Mammary epithelial cell (primary cell): ENCODE results near the gene MAPK8IP1.

Source experiments
- EZH2 ChIP-seq: IDR thresholded peaks from 2 replicates; pipeline ENCODE4 v1.6.1; 2012; ENCODE audit warnings: low read length, inconsistent platforms, borderline replicate concordance
- TF ChIP-seq, protein P1 (sequence below), 2 donors: IDR thresholded peaks in 1 of 2; conservative IDR thresholded peaks in 1 of 2; 2 replicates each; pipeline ENCODE4 v1.5.1; 2011 to 2012; ENCODE audit warnings: inconsistent platforms in 2 of 2, low read length in 2 of 2, mild to moderate bottlenecking in 2 of 2, control low read depth in 1 of 2, low read depth in 1 of 2; ENCODE audit not compliant: insufficient read depth in 1 of 2; ENCODE audit errors: extremely low read depth in 1 of 2

DNA sequence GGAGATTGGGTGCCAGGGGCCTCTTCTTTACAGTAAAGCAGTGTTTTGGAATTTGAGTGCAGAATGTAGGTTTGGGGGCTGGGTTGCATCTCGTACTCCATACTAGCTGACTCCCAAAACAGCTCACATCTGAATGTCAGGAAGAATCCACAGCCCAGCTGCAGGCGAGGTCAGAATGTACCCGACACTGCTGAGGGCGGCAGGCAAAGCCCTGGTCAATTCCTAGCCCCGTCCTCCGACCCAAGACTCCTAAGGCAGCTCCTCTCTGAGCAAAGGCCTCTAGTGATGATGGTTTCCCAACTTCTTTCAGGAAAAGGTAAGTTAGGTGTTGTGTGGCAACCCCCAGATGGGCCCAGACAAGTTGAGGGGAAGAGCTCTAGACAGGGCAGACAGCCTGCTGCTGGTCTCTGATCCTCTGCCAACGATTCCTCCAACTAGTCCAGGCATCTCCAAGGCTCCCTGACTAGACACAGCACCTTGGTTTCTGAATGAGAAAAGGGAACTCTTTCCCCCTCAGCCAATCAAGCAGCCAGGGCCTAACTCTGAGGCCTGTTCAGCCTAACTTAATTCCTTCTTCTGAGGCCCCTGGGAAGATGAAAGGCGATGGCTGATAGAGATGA, 45.6 kb downstream of the MAPK8IP1 start:
- TF ChIP-seq EZH2 = no peak
- TF ChIP-seq, protein P1, sequence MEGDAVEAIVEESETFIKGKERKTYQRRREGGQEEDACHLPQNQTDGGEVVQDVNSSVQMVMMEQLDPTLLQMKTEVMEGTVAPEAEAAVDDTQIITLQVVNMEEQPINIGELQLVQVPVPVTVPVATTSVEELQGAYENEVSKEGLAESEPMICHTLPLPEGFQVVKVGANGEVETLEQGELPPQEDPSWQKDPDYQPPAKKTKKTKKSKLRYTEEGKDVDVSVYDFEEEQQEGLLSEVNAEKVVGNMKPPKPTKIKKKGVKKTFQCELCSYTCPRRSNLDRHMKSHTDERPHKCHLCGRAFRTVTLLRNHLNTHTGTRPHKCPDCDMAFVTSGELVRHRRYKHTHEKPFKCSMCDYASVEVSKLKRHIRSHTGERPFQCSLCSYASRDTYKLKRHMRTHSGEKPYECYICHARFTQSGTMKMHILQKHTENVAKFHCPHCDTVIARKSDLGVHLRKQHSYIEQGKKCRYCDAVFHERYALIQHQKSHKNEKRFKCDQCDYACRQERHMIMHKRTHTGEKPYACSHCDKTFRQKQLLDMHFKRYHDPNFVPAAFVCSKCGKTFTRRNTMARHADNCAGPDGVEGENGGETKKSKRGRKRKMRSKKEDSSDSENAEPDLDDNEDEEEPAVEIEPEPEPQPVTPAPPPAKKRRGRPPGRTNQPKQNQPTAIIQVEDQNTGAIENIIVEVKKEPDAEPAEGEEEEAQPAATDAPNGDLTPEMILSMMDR (conservative IDR thresholded peaks at IDR 0.05 in 1 of 2, IDR thresholded peaks at IDR 0.05 in 1 of 2; ENCODE audit: extremely low read depth in 1 of 2, insufficient read depth in 1 of 2, low read depth in 1 of 2, low read length in 2 of 2) = no peak
